HG03442 (cell line): ENCODE measurements around the gene CD180.
"Not testable (repeated sequence)": the region's sequence is repeated elsewhere in the genome, so short reads cannot be mapped to it uniquely, and the experiment has no call there.

Experiments
- ATAC-seq: cut with Tn5 transposase; IDR thresholded peaks from one replicate; pipeline ENCODE4 v1.9.1; 2021; ENCODE audit warnings: mild to moderate bottlenecking, moderate library complexity; ENCODE audit not compliant: unreplicated experiment

CD180 gene

GRCh38 chr5:67189931-67190330 lies 6.7 kb downstream of the CD180 start:
- ATAC-seq = no peak

DNA sequence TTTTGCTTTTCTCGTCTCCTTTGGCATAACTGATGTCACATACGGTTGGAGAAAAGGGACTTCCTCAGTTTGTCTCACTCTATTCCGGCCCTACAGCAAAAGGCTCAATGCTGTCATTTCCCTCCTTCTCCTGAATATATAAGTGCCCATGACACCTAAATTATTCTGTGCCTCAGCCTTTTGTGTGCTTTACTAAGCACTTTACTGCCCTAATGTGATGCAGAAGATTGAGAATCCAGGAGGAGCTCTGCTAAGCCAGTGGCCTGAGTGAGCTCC lies 7.6 kb downstream of the CD180 start:
- no peak for ATAC-seq

DNA sequence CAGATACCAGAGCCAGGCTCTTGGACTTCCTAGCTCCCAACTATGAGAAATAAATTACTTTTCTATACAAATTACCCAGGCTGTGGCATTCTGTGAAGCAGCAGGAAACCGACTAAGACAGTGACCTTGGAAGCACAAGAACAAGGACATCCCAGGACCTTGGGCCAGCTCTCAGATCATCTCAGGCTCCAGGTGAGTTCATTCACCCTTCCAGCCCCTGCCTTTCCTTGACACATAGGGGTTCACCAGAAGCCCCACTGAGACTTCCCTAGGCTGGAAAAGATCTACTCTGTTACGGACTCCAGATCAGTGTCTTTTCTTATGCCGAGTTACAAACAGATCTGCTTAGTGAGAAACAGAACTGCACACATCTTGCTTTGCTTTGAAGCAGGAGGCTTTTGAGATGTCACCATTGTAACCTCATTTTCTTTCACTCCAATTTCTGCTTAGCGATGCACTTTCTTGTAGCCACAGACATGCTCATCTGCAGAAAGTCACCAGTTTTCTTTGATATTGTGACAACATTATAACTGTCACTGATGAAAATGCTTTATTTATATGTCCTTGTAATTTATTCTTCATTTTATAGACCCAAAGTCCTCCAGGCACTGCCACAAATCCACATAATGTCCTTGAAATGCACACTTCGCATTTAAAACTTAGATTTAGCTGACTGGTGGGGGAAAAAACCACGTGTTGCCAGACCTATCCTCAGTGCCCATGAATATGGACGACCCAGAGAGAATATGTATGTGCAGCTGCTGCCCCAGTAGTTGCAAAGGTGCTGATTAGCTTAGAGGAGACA lies 8.1 kb downstream of the CD180 start:
- no peak for ATAC-seq

DNA sequence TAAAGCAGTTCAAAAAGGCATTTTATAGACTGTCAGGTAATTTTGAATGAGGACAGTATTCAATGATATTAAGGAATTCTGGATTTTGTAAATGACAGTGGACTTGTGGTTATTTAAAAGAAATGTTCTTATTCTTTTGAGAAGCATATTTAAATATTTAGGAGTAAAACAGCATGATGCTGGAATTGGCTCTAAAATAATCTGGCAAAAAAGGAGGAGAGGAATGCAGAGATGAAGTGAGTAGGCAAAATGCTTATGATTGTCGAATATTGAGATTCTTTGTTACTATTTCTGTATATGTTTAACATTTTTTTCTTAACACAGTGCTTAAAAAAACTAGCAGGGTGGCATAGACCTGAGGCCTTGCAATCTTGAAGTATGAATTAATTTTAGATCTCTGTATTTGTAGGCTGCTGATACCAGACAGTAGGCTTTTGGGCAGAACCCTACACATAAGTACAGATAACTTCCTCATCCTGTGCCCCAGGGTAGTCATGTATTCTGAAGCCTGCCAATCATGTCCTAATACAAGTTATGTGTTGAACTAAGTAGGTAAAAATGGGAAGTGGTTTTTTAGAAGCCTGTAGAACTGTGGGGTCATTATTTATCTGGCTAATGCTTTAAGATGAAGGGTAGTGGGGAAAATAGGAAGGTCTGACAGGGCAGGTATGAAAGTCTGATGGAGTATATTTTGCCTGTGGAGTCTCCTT lies 9.4 kb downstream of the CD180 start:
- ATAC-seq = peak; percentile 53

- no peak for ATAC-seq
These were observed 12.7 kb downstream of the CD180 start for GRCh38 chr5:67183859-67184258.

DNA sequence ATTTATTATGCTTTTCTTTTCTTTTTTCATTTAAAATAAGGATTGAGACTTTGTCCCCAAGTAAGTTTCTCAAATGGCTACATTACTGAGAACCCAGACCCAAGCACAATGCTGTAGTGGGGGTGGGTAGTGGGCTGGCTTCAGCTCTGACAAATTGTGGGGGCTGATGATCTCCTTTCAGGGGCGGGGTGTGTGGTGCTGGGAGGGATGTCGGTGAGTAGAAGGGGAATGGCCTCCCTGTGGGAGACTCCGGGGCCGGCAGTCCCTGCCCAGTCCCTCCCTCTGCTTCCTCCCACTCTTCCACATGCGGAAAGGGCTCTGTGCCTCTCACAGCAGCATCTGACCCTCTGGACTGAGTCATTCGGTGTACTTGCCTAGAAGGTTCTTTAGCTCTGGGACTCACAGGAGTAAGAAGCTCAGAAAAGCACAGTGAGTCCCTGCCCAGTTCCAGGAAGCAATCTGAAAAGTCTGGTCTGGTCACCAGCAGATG lies 14.3 kb downstream of the CD180 start:
- no peak for ATAC-seq

GRCh38 chr5:67181648-67182221 lies 14.9 kb downstream of the CD180 start:
- ATAC-seq = no peak

GRCh38 chr5:67179697-67180361 lies 16.8 kb downstream of the CD180 start:
- ATAC-seq = no peak

- ATAC-seq = no peak
These were observed 17.6 kb downstream of the CD180 start for GRCh38 chr5:67178966-67179365.

DNA sequence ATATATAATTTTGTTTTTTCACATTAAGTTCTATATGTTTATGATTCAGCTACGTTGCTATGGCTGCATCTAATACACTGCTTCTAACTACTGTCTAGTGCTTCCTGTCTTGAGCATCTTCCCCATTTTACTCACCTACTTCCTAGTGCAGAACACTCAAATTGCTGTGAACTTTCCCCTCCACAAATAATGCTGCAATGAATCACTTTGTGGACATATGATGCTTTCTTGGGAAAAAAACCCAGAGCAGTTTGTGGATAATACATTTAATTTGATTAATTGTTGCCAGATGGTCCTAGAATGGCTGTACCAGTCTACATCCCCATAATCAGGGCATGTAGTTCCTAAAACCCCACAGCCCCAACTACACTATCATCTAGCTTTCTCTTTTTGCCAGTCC lies 18.5 kb downstream of the CD180 start:
- ATAC-seq = no peak

DNA sequence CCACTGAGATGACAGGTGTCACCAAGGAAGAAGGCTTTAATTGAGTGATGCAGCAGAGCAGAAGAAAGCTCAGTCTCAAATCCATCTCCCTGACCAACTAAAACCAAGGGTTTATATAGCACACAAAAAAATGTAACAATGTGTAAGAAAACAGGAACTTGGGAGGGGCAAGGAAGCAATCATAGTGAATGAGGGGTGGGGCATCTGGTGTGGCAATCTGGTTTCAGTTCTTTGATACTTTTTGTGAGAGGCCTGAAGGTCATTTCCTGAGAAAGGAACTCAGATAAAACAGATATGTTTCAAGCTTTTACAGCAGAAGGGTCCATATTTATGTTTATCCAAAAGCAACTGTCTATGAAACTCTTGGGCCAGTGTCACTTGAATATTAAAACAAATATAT lies 19.7 kb downstream of the CD180 start:
- no peak for ATAC-seq

DNA sequence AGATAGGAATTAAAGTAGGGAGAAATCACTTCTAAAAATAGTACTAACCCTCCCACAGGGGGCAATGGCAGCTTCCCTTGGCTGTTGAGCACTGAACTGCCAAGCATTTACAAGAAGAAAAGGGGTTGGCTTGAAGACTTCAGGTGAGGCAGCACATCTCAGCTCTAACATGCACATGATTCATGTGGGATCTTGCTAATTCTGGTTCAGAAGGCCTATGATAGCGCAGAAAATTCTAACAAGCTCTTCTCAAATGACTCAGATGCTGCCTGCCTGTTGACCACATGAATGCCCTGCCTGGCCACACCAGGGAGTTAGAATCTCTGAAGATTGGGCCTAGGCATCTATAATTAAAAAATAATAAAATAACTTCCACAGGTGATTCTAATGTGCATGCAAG lies 22.6 kb downstream of the CD180 start:
- no peak for ATAC-seq

DNA sequence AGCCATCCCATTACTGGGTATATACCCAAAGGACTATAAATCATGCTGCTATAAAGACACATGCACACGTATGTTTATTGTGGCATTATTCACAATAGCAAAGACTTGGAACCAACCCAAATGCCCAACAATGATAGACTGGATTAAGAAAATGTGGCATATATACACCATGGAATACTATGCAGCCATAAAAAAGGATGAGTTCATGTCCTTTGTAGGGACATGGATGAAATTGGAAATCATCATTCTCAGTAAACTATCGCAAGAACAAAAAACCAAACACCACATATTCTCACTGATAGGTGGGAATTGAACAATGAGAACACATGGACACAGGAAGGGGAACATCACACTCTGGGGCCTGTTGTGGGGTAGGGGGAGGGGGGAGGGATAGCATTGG lies 23.2 kb downstream of the CD180 start:
- not testable (repeated sequence) for ATAC-seq

DNA sequence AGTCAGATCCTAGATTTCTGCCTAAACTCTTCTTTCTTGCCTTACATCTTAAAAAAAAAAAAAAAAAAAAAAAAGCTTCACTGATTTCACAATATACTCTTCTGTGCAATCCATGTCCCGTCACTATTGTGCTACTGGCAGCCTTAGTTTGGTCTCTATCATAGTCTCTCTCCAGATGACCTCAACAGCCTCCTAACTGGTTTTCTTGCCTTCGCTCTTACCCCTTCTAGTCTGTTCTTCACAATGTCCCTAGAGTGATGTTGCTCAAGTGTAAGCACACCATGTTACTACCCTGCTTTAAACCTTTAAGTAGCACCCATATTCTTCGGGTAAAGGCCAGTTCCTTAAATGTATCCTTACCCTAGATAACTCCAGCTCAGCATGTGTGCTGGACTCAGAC lies 25.8 kb downstream of the CD180 start:
- ATAC-seq = no peak

- no peak for ATAC-seq
These were observed 28.5 kb downstream of the CD180 start for GRCh38 chr5:67168069-67168468.

DNA sequence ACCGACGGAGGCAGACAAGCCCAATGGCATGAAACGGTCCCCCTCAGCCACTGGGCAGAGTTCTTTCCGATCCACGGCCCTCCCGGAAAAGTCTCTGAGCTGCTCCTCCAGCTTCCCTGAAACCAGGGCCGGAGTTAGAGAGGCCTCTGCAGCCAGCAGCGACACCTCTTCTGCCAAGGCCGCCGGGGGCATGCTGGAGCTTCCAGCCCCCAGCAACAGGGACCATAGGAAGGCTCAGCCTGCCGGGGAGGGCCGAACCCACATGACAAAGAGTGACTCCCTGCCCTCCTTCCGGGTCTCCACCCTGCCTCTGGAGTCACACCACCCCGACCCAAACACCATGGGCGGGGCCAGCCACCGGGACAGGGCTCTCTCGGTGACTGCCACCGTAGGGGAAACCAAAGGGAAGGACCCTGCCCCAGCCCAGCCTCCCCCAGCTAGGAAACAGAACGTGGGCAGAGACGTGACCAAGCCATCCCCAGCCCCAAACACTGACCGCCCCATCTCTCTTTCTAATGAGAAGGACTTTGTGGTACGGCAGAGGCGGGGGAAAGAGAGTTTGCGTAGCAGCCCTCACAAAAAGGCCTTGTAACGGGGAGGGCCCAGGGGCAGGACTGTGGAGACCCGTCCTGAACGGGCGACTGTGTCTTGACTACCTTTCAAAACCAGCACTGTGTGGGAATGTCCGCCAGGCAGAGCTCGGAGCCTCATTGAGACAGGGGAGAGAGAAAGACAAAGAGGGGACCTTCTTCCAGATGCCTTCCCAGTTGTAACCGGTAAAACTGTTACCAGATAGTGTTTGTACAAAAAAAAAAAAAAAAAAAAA lies 29.9 kb downstream of the CD180 start:
- ATAC-seq = peak; percentile 55

GRCh38 chr5:67165526-67166459 lies 30.8 kb downstream of the CD180 start:
- ATAC-seq = peak; percentile 84

DNA sequence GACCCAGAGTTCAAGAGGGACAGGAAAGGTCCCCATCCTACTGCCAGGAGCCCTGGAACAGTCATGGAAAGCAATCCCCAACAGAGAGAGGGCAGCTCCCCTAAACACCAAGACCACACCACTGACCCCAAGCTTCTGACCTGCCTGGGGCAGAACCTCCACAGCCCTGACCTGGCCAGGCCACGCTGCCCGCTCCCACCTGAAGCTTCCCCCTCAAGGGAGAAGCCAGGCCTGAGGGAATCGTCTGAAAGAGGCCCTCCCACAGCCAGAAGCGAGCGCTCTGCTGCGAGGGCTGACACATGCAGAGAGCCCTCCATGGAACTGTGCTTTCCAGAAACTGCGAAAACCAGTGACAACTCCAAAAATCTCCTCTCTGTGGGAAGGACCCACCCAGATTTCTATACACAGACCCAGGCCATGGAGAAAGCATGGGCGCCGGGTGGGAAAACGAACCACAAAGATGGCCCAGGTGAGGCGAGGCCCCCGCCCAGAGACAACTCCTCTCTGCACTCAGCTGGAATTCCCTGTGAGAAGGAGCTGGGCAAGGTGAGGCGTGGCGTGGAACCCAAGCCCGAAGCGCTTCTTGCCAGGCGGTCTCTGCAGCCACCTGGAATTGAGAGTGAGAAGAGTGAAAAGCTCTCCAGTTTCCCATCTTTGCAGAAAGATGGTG lies 31.6 kb downstream of the CD180 start:
- no peak for ATAC-seq
